HG02610 (cell line): Measurements from ENCODE around the gene HMGCS1.
"Not testable (repeated sequence)": the region's sequence is repeated elsewhere in the genome, so short reads cannot be mapped to it uniquely, and the experiment has no call there.

Experiments
- ATAC-seq: cut with Tn5 transposase; IDR thresholded peaks from one replicate; pipeline ENCODE4 v1.9.1; 2021; ENCODE audit warnings: mild to moderate bottlenecking, moderate library complexity; ENCODE audit not compliant: unreplicated experiment

HMGCS1 gene

GRCh38 chr5:43313854-43314457 is 744 bp upstream of the HMGCS1 start:
- ATAC-seq, result no peak

- ATAC-seq, result peak; percentile 3
Measured at GRCh38 chr5:43312699-43313034, 545 bp downstream of the HMGCS1 start.

- ATAC-seq, result no peak
Measured at GRCh38 chr5:43312076-43312661, 1.0 kb downstream of the HMGCS1 start.

- ATAC-seq, result no peak
Measured at GRCh38 chr5:43309637-43310036, 3.6 kb downstream of the HMGCS1 start.

- no peak for ATAC-seq
Measured at GRCh38 chr5:43309122-43309521, 4.1 kb downstream of the HMGCS1 start.

GRCh38 chr5:43306954-43307353 is 6.3 kb downstream of the HMGCS1 start:
- ATAC-seq, result not testable (repeated sequence)

GRCh38 chr5:43305948-43306565 is 7.2 kb downstream of the HMGCS1 start:
- ATAC-seq, result peak; percentile 47

GRCh38 chr5:43304525-43304924 is 8.7 kb downstream of the HMGCS1 start:
- ATAC-seq, result peak; percentile 72

- ATAC-seq, result no peak
Measured at GRCh38 chr5:43303242-43303641, 10.0 kb downstream of the HMGCS1 start.

GRCh38 chr5:43302481-43302880 is 10.7 kb downstream of the HMGCS1 start:
- ATAC-seq, result no peak

GRCh38 chr5:43301653-43302091 is 11.5 kb downstream of the HMGCS1 start:
- ATAC-seq, result no peak

GRCh38 chr5:43300112-43300511 is 13.1 kb downstream of the HMGCS1 start:
- ATAC-seq, result no peak

- no peak for ATAC-seq
Measured at GRCh38 chr5:43298443-43298842, 14.8 kb downstream of the HMGCS1 start.

GRCh38 chr5:43296835-43297234 is 16.4 kb downstream of the HMGCS1 start:
- ATAC-seq, result no peak

GRCh38 chr5:43295202-43295601 is 18.0 kb downstream of the HMGCS1 start:
- ATAC-seq, result no peak

GRCh38 chr5:43294226-43294625 is 19.0 kb downstream of the HMGCS1 start:
- no peak for ATAC-seq

GRCh38 chr5:43290726-43291125 is 22.5 kb downstream of the HMGCS1 start:
- no peak for ATAC-seq

GRCh38 chr5:43288269-43288831 is 24.9 kb downstream of the HMGCS1 start:
- no peak for ATAC-seq

- no peak for ATAC-seq
Measured at GRCh38 chr5:43287493-43287892, 25.7 kb downstream of the HMGCS1 start.

GRCh38 chr5:43286623-43287022 is 26.6 kb downstream of the HMGCS1 start:
- no peak for ATAC-seq

- no peak for ATAC-seq
Measured at GRCh38 chr5:43281840-43282658, 31.2 kb downstream of the HMGCS1 start.
